ENCODE data around the gene JTB.

JTB gene

GRCh38 chr1:153933430-153933829 is 44.0 kb downstream of the JTB start:
- no peaks in the 10 kb centered on the region for H3K9me3 ChIP-seq (ENCODE audit: insufficient read depth, low read length)
- no peaks in the 10 kb centered on the region for H3K27me3 ChIP-seq (ENCODE audit: low read depth, low read length)
- no peak overlapping the region for H3K27ac ChIP-seq (ENCODE audit: low read length)
- H3K4me3 ChIP-seq (ENCODE audit: low read length) = no peak overlapping the region
- H3K4me2 ChIP-seq (ENCODE audit: low read length) = no peak overlapping the region
- no peak overlapping the region for H3K9ac ChIP-seq (ENCODE audit: low read length)
- no peak for TF ChIP-seq CTCF (IDR thresholded peaks at IDR 0.05; ENCODE audit: low read depth, low read length)
- no peak for TF ChIP-seq EZH2phosphoT487 (IDR thresholded peaks at IDR 0.05; ENCODE audit: low read depth)
- peaks cover 76% of the 10 kb centered on the region for H3K36me3 ChIP-seq (replicated peaks; ENCODE audit: low read depth, low read length)
- no peaks in the 10 kb centered on the region for H3K79me2 ChIP-seq (ENCODE audit: low read length)
- no peaks in the 10 kb centered on the region; the same call in none of the 2 replicates for H4K20me1 ChIP-seq (ENCODE audit: insufficient read depth, low read length)
- no peaks in the 10 kb centered on the region for H3K4me1 ChIP-seq (ENCODE audit: low read length)
- no peak overlapping the region for H2AFZ ChIP-seq (ENCODE audit: low read depth, low read length)

GRCh38 chr1:153932156-153933131 is 45.0 kb downstream of the JTB start:
- no peaks in the 10 kb centered on the region; the same call in none of the 2 replicates for H4K20me1 ChIP-seq (ENCODE audit: insufficient read depth, low read length)
- H3K36me3 ChIP-seq (replicated peaks; ENCODE audit: low read depth, low read length) = peaks cover 72% of the 10 kb centered on the region
- H3K27me3 ChIP-seq (ENCODE audit: low read depth, low read length) = no peaks in the 10 kb centered on the region
- H3K27ac ChIP-seq (ENCODE audit: low read length) = no peak overlapping the region
- no peak overlapping the region for H2AFZ ChIP-seq (ENCODE audit: low read depth, low read length)
- H3K4me1 ChIP-seq (ENCODE audit: low read length) = no peaks in the 10 kb centered on the region
- no peak overlapping the region for H3K9ac ChIP-seq (ENCODE audit: low read length)
- no peaks in the 10 kb centered on the region for H3K79me2 ChIP-seq (ENCODE audit: low read length)
- H3K4me3 ChIP-seq (ENCODE audit: low read length) = no peak overlapping the region
- H3K9me3 ChIP-seq (ENCODE audit: insufficient read depth, low read length) = no peaks in the 10 kb centered on the region
- TF ChIP-seq EZH2phosphoT487 (IDR thresholded peaks at IDR 0.05; ENCODE audit: low read depth) (no peak), CTCF (IDR thresholded peaks at IDR 0.05; ENCODE audit: low read depth, low read length) (no peak)
- no peak overlapping the region for H3K4me2 ChIP-seq (ENCODE audit: low read length)

- H3K4me2 ChIP-seq (ENCODE audit: low read length) = no peak overlapping the region
- TF ChIP-seq CTCF (IDR thresholded peaks at IDR 0.05; ENCODE audit: low read depth, low read length) (no peak), EZH2phosphoT487 (IDR thresholded peaks at IDR 0.05; ENCODE audit: low read depth) (no peak)
These were observed 47.2 kb downstream of the JTB start for GRCh38 chr1:153929981-153930948.

More at GRCh38 chr1:153929981-153930948, 47.2 kb downstream of the JTB start:
- H3K4me3 ChIP-seq (ENCODE audit: low read length) = no peak overlapping the region
- no peak overlapping the region for H3K9ac ChIP-seq (ENCODE audit: low read length)
- H3K27ac ChIP-seq (ENCODE audit: low read length) = no peak overlapping the region
- peaks cover 52% of the 10 kb centered on the region for H3K36me3 ChIP-seq (replicated peaks; ENCODE audit: low read depth, low read length)
- no peaks in the 10 kb centered on the region for H3K79me2 ChIP-seq (ENCODE audit: low read length)
- H3K4me1 ChIP-seq (ENCODE audit: low read length) = no peaks in the 10 kb centered on the region
- H2AFZ ChIP-seq (ENCODE audit: low read depth, low read length) = no peak overlapping the region
- no peaks in the 10 kb centered on the region for H3K27me3 ChIP-seq (ENCODE audit: low read depth, low read length)
- H4K20me1 ChIP-seq (ENCODE audit: insufficient read depth, low read length) = no peaks in the 10 kb centered on the region; the same call in none of the 2 replicates
- no peaks in the 10 kb centered on the region for H3K9me3 ChIP-seq (ENCODE audit: insufficient read depth, low read length)
